Left ventricle myocardium inferior (tissue), 1 donor: ENCODE measurements around the gene SPACA7. TPM values are rescaled to one million over a fixed set of nuclear protein-coding genes. Genes with fewer than 3 reads are reported as not detected.

Experiments used
- DNase-seq: peaks from one replicate; pipeline ENCODE4 v3.0.0-alpha.2; 2020
- H3K27ac ChIP-seq: fragments of 200-600 bp; replicated peaks from 2 replicates; pipeline ENCODE4 v1.8.0; 2021
- H3K27me3 ChIP-seq: fragments of 200-600 bp; 2 replicates; pipeline ENCODE4 v1.8.0; 2021; ENCODE audit warnings: low read depth
- H3K36me3 ChIP-seq: fragments of 200-600 bp; 2 replicates; pipeline ENCODE4 v1.8.0; 2021
- H3K4me1 ChIP-seq: fragments of 200-600 bp; 2 replicates; pipeline ENCODE4 v1.8.0; 2021
- H3K4me3 ChIP-seq: fragments of 200-600 bp; 2 replicates; pipeline ENCODE4 v1.8.0; 2021; ENCODE audit warnings: mild to moderate bottlenecking, moderate library complexity
- H3K9me3 ChIP-seq: fragments of 200-600 bp; replicated peaks from 2 replicates; pipeline ENCODE4 v1.8.0; 2021
- CTCF ChIP-seq: fragments of 200-600 bp; IDR thresholded peaks from 2 replicates; pipeline ENCODE4 v1.8.0; 2021; ENCODE audit warnings: antibody characterized with exemption, mild to moderate bottlenecking, borderline replicate concordance
- intact Hi-C: fragments of 100-400 bp; cut with micrococcal nuclease; formaldehyde crosslinking; loops from one replicate; pipeline ENCODE4 v1.11.0; 2022
- total RNA-seq: library from RNA; stranded (reverse); fragmentation: NEBNext Ultra II Directional; extraction: Animal tissue kit (Norgen Biotek cat#: 25700); gene quantifications from one replicate; pipeline ENCODE4 v1.2.1, GENCODE V29; 2021
- donor health status: DM: no; HTN: yes; CAD: no; lungs with severe emphysema.

Gene SPACA7
- total RNA-seq, 1 donor from 2014 or later = not detected

- no peak overlapping the region for H3K27ac ChIP-seq
- peaks cover 69% of the 10 kb centered on the region for H3K27me3 ChIP-seq
- H3K4me3 ChIP-seq = peak overlapping the region; percentile 35
- H3K9me3 ChIP-seq = no peaks in the 10 kb centered on the region
- no peak for DNase-seq
- no peaks in the 10 kb centered on the region for H3K36me3 ChIP-seq
- no peak for TF ChIP-seq CTCF
- peaks cover 13% of the 10 kb centered on the region for H3K4me1 ChIP-seq
- intact Hi-C loops = no loop called here
Measured at GRCh38 chr13:112330479-112331381, 45.4 kb upstream of the SPACA7 start.

- TF ChIP-seq CTCF = no peak
- H3K9me3 ChIP-seq = peaks cover 7% of the 10 kb centered on the region
- H3K36me3 ChIP-seq = no peaks in the 10 kb centered on the region
- H3K27me3 ChIP-seq = peaks cover 78% of the 10 kb centered on the region
- H3K4me3 ChIP-seq = no peak overlapping the region
- intact Hi-C loops = no loop called here
- no peak overlapping the region for H3K27ac ChIP-seq
- no peak for DNase-seq
- peaks cover 8% of the 10 kb centered on the region for H3K4me1 ChIP-seq
Measured at GRCh38 chr13:112331675-112332074, 44.5 kb upstream of the SPACA7 start.

GRCh38 chr13:112332727-112333126 lies 43.4 kb upstream of the SPACA7 start:
- intact Hi-C loops = no loop called here
- Histone ChIP-seq H3K4me1 (peaks cover 8% of the 10 kb centered on the region), H3K9me3 (peaks cover 18% of the 10 kb centered on the region), H3K36me3 (no peaks in the 10 kb centered on the region), H3K27me3 (peaks cover 89% of the 10 kb centered on the region), H3K4me3 (no peak overlapping the region), H3K27ac (no peak overlapping the region)
- DNase-seq = no peak
- no peak for TF ChIP-seq CTCF

GRCh38 chr13:112333756-112334543 lies 42.2 kb upstream of the SPACA7 start:
- Histone ChIP-seq H3K4me1 (peaks cover 8% of the 10 kb centered on the region), H3K36me3 (no peaks in the 10 kb centered on the region), H3K4me3 (no peak overlapping the region), H3K27ac (no peak overlapping the region), H3K27me3 (peaks cover 99% of the 10 kb centered on the region), H3K9me3 (peaks cover 20% of the 10 kb centered on the region)
- no peak for TF ChIP-seq CTCF
- intact Hi-C loops = no loop called here
- no peak for DNase-seq

- H3K36me3 ChIP-seq = no peaks in the 10 kb centered on the region
- H3K9me3 ChIP-seq = peaks cover 20% of the 10 kb centered on the region
- intact Hi-C loops = no loop called here
- no peak for DNase-seq
- peaks cover 99% of the 10 kb centered on the region for H3K27me3 ChIP-seq
- H3K4me1 ChIP-seq = peaks cover 8% of the 10 kb centered on the region
- no peak for TF ChIP-seq CTCF
- H3K27ac ChIP-seq = no peak overlapping the region
- H3K4me3 ChIP-seq = no peak overlapping the region
Measured at GRCh38 chr13:112335135-112335534, 41.0 kb upstream of the SPACA7 start.
